Esophagus muscularis mucosa (tissue), 3 donors: ENCODE measurements around the gene CACNA2D3.
"Not testable (repeated sequence)": the region's sequence is repeated elsewhere in the genome, so short reads cannot be mapped to it uniquely, and the experiment has no call there.

ENCODE experiments used
- CTCF ChIP-seq, 3 experiments: fragments of 200-600 bp in 2 of 3; fragments of 450-650 bp in 1 of 3; sonication (generic) in 2 of 3; IDR thresholded peaks; one replicate each; pipeline ENCODE4 v1.5.1; 2017 to 2019; ENCODE audit warnings: antibody characterized with exemption in 3 of 3, mild to moderate bottlenecking in 2 of 3, moderate library complexity in 1 of 3
- POLR2AphosphoS5 ChIP-seq, 2 donors: sonication (generic); formaldehyde crosslinking; IDR thresholded peaks; one replicate each; pipeline ENCODE4 v1.6.1; 2017; ENCODE audit warnings: antibody characterized with exemption in 2 of 2

DNA sequence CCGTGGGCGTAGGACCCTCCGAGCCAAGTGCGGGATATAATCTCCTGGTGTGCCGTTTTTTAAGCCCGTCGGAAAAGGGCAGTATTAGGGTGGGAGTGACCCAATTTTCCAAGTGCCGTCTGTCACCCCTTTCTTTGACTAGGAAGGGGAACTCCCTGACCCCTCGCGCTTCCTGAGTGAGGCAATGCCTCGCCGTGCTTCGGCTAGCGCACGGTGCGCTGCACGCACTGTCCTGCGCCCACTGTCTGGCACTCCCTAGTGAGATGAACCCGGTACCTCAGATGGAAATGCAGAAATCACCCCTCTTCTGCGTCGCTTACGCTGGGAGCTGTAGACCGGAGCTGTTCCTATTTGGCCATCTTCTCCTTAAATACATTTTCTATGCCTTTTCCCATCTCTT lies 342.2 kb downstream of the CACNA2D3 start:
- TF ChIP-seq CTCF, POLR2AphosphoS5 (IDR thresholded peaks at IDR 0.05): not testable (repeated sequence)
